PC-3 (cell line): ENCODE results near the gene ZNF891. TPM values are rescaled to one million over a fixed set of nuclear protein-coding genes. Genes with fewer than 3 reads are reported as not detected.

Experiments
- ATAC-seq: fragments of 200-7000 bp; cut with Tn5 transposase; 2 replicates; pipeline ENCODE4 v1.9.1; 2020; ENCODE audit warnings: mild to moderate bottlenecking, moderate library complexity
- BruUV-seq: library from RNA; stranded (reverse); fragments of 400-500 nt; replicated peaks from 2 replicates; lab custom pipeline; 2021; lab: Mats Ljungman, UMichigan
- CTCF ChIA-PET: fragments of 300-600 bp; sonication (Branson Sonifier 250); formaldehyde crosslinking; loops from one replicate; lab custom pipeline; 2022; ENCODE audit warnings: antibody characterized with exemption; lab: Charles Lee
- POLR2A ChIA-PET: fragments of 300-600 bp; sonication (Branson Sonifier 250); formaldehyde crosslinking; loops from one replicate; lab custom pipeline; 2022; ENCODE audit warnings: antibody characterized with exemption; ENCODE audit not compliant: unreplicated experiment; lab: Charles Lee
- DNase-seq: peaks from one replicate; pipeline ENCODE4 v3.0.0-alpha.2; 2015
- H2AFZ ChIP-seq: fragments of 300-600 bp; sonication (generic); 2 replicates; pipeline ENCODE4 v1.6.0; 2016; ENCODE audit warnings: antibody characterized with exemption, low read length
- H3F3A ChIP-seq: fragments of 300-600 bp; sonication (generic); one replicate; pipeline ENCODE4 v1.6.0; 2017; ENCODE audit warnings: antibody characterized with exemption, low read length, control low read depth, mild to moderate bottlenecking; ENCODE audit not compliant: unreplicated experiment
- H3K27ac ChIP-seq: fragments of 300-600 bp; sonication (generic); 2 replicates; pipeline ENCODE4 v1.5.1; 2016; ENCODE audit warnings: mild to moderate bottlenecking, low read length
- H3K27me3 ChIP-seq: fragments of 300-600 bp; sonication (generic); 2 replicates; pipeline ENCODE4 v1.6.1; 2016; ENCODE audit warnings: low read length, mixed read lengths
- H3K36me3 ChIP-seq: fragments of 300-600 bp; sonication (generic); 2 replicates; pipeline ENCODE4 v1.6.1; 2016; ENCODE audit warnings: low read depth, mixed run types, low read length, mixed read lengths
- H3K4me1 ChIP-seq: fragments of 300-600 bp; sonication (generic); 2 replicates; pipeline ENCODE4 v1.5.1; 2016; ENCODE audit warnings: low read length; ENCODE audit not compliant: insufficient read depth
- H3K4me2 ChIP-seq: fragments of 300-600 bp; sonication (generic); 2 replicates; pipeline ENCODE4 v1.6.0; 2016; ENCODE audit warnings: low read length
- H3K4me3 ChIP-seq: fragments of 300-600 bp; sonication (generic); 2 replicates; pipeline ENCODE4 v1.5.1; 2016; ENCODE audit warnings: mild to moderate bottlenecking, low read length, mixed read lengths
- H3K79me2 ChIP-seq: fragments of 300-600 bp; sonication (generic); 2 replicates; pipeline ENCODE4 v1.6.1; 2017; ENCODE audit warnings: low read length, mixed read lengths
- H3K9ac ChIP-seq: fragments of 300-600 bp; sonication (generic); 2 replicates; pipeline ENCODE4 v1.6.0; 2016; ENCODE audit warnings: mild to moderate bottlenecking, low read length
- H3K9me2 ChIP-seq: fragments of 300-600 bp; sonication (generic); replicated peaks from 2 replicates; pipeline ENCODE4 v1.6.1; 2016; ENCODE audit warnings: mixed run types, low read length, mixed read lengths
- H3K9me3 ChIP-seq: fragments of 300-600 bp; sonication (generic); 2 replicates; pipeline ENCODE4 v1.6.1; 2016; ENCODE audit warnings: low read length, mixed read lengths
- H4K20me1 ChIP-seq: fragments of 300-600 bp; sonication (generic); 2 replicates; pipeline ENCODE4 v1.6.1; 2016; ENCODE audit warnings: low read length, mixed read lengths
- EZH2 ChIP-seq: fragments of 300-600 bp; sonication (generic); IDR thresholded peaks from one replicate; pipeline ENCODE4 v1.6.1; 2017; ENCODE audit warnings: antibody characterized with exemption, mild to moderate bottlenecking, low read length; ENCODE audit not compliant: unreplicated experiment
- EZH2phosphoT487 ChIP-seq: fragments of 300-600 bp; sonication (generic); IDR thresholded peaks from 2 replicates; pipeline ENCODE4 v1.6.1; 2018; ENCODE audit warnings: mild to moderate bottlenecking, antibody characterized with exemption, low read length, borderline replicate concordance
- intact Hi-C: fragments of 100-400 bp; cut with micrococcal nuclease; formaldehyde crosslinking; loops from 2 replicates; pipeline ENCODE4 v1.9.0; 2023
- total RNA-seq: library from RNA; depleted of rRNA; stranded (reverse); fragments of >200 nt; gene quantifications from 2 replicates; pipeline ENCODE4 v1.2.3, GENCODE V29; 2014
- TF ChIP-seq, protein P1 (sequence below): fragments of 300-600 bp; sonication (generic); conservative IDR thresholded peaks from 2 replicates; pipeline ENCODE4 v1.5.1; 2017; ENCODE audit warnings: antibody characterized with exemption, low read depth, mild to moderate bottlenecking, low read length

Gene ZNF891
- total RNA-seq, 1 experiment from 2014 or later = 0.98 TPM

DNA sequence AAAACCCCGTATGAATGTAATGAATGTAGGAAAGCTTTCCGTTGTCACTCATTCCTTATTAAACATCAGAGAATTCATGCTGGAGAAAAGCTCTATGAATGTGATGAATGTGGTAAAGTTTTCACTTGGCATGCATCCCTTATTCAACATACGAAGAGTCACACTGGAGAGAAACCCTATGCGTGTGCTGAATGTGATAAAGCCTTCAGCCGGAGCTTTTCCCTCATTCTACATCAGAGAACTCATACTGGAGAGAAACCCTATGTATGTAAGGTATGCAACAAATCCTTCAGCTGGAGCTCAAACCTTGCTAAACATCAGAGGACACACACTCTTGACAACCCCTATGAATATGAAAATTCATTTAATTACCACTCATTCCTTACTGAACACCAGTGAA lies 23.8 kb downstream of the ZNF891 start:
- no peaks in the 10 kb centered on the region for H3K4me1 ChIP-seq
- no peaks in the 10 kb centered on the region for H3K27me3 ChIP-seq
- no peaks in the 10 kb centered on the region for H4K20me1 ChIP-seq
- H3K4me2 ChIP-seq = no peak overlapping the region
- intact Hi-C loops = no loop called here
- POLR2A ChIA-PET = no interaction called here
- H2AFZ ChIP-seq = no peak overlapping the region
- ATAC-seq = no peak
- no peaks in the 10 kb centered on the region for H3K79me2 ChIP-seq
- H3F3A ChIP-seq = no peaks in the 10 kb centered on the region
- no peaks in the 10 kb centered on the region for H3K9me2 ChIP-seq
- no TSS peak for BruUV-seq
- TF ChIP-seq EZH2 = no peak
- TF ChIP-seq EZH2phosphoT487 = no peak
- TF ChIP-seq, protein P1, sequence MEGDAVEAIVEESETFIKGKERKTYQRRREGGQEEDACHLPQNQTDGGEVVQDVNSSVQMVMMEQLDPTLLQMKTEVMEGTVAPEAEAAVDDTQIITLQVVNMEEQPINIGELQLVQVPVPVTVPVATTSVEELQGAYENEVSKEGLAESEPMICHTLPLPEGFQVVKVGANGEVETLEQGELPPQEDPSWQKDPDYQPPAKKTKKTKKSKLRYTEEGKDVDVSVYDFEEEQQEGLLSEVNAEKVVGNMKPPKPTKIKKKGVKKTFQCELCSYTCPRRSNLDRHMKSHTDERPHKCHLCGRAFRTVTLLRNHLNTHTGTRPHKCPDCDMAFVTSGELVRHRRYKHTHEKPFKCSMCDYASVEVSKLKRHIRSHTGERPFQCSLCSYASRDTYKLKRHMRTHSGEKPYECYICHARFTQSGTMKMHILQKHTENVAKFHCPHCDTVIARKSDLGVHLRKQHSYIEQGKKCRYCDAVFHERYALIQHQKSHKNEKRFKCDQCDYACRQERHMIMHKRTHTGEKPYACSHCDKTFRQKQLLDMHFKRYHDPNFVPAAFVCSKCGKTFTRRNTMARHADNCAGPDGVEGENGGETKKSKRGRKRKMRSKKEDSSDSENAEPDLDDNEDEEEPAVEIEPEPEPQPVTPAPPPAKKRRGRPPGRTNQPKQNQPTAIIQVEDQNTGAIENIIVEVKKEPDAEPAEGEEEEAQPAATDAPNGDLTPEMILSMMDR = no peak
- no peak overlapping the region for H3K9ac ChIP-seq
- CTCF ChIA-PET = no interaction called here
- H3K36me3 ChIP-seq = peaks cover 74% of the 10 kb centered on the region
- no peak for DNase-seq
- peak overlapping the region; percentile 30; the same call in 1 of the 2 replicates for H3K4me3 ChIP-seq
- H3K27ac ChIP-seq = no peak overlapping the region
- peaks cover 85% of the 10 kb centered on the region for H3K9me3 ChIP-seq

DNA sequence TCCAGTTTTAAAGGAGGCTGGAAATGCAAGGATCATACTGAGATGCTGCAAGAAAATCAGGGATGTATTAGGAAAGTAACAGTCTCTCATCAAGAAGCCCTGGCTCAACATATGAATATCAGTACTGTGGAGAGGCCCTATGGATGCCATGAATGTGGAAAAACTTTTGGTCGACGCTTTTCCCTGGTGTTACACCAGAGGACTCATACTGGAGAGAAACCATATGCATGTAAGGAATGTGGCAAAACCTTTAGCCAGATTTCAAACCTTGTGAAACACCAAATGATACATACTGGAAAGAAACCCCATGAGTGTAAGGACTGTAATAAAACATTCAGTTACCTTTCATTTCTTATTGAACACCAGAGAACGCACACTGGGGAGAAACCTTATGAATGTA lies 24.5 kb downstream of the ZNF891 start:
- no peak overlapping the region for H3K4me2 ChIP-seq
- H3K9ac ChIP-seq = no peak overlapping the region
- no TSS peak for BruUV-seq
- H3K9me3 ChIP-seq = peaks cover 85% of the 10 kb centered on the region
- H3K79me2 ChIP-seq = no peaks in the 10 kb centered on the region
- H3K27ac ChIP-seq = no peak overlapping the region
- H3K27me3 ChIP-seq = no peaks in the 10 kb centered on the region
- DNase-seq (no peak), ATAC-seq (no peak)
- H3K36me3 ChIP-seq = peaks cover 71% of the 10 kb centered on the region
- no peaks in the 10 kb centered on the region for H3F3A ChIP-seq
- H3K4me3 ChIP-seq = peak overlapping the region; percentile 30; the same call in 1 of the 2 replicates
- H3K9me2 ChIP-seq = no peaks in the 10 kb centered on the region
- ChIA-PET POLR2A (no interaction called here), CTCF (no interaction called here)
- H2AFZ ChIP-seq = no peak overlapping the region
- no peaks in the 10 kb centered on the region for H3K4me1 ChIP-seq
- TF ChIP-seq, protein P1 = no peak
- no peak for TF ChIP-seq EZH2
- no peak for TF ChIP-seq EZH2phosphoT487
- intact Hi-C loops = no loop called here
- no peaks in the 10 kb centered on the region for H4K20me1 ChIP-seq

DNA sequence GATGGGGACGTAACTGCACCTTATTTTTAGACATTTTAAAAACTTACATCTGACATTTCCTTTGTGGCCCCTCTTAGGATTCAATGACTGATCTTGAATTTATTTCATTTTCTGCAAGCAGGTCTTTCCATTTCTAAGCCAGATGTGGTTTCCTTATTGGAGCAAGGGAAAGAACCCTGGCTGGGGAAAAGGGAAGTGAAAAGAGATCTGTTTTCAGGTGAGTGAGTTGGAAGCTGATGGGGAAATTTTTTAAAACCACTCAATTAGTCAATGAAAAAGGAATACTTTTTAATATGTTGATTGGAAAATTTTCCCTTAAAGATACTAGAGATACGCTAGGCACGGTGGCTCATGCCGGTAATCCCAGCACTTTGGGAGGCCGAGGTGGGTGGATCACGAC lies 46.7 kb downstream of the ZNF891 start:
- Histone ChIP-seq H3K9ac (no peak overlapping the region), H2AFZ (no peak overlapping the region), H3K79me2 (no peaks in the 10 kb centered on the region), H3K9me2 (no peaks in the 10 kb centered on the region), H3K4me3 (no peak overlapping the region), H3K4me2 (no peak overlapping the region), H3K27ac (no peak overlapping the region), H3K27me3 (no peaks in the 10 kb centered on the region), H3K9me3 (peaks cover 34% of the 10 kb centered on the region), H3F3A (no peaks in the 10 kb centered on the region), H3K36me3 (peaks cover 10% of the 10 kb centered on the region; the same call in 1 of the 2 replicates), H3K4me1 (no peaks in the 10 kb centered on the region), H4K20me1 (no peaks in the 10 kb centered on the region)
- ChIA-PET CTCF (no interaction called here), POLR2A (no interaction called here)
- no TSS peak for BruUV-seq
- intact Hi-C loops = no loop called here
- no peak for TF ChIP-seq EZH2phosphoT487
- TF ChIP-seq EZH2 = no peak
- TF ChIP-seq, protein P1 = no peak
- ATAC-seq (no peak), DNase-seq (no peak)
